Loucy (cell line): ENCODE results near the gene PLCL2.

Experiments used
- EZH2phosphoT487 ChIP-seq: fragments of 200-600 bp; IDR thresholded peaks from 2 replicates; pipeline ENCODE4 v1.6.1; 2018; ENCODE audit warnings: antibody characterized with exemption, mild to moderate bottlenecking, moderate library complexity, borderline replicate concordance
- TF ChIP-seq, protein P1 (sequence below): fragments of 200-600 bp; sonication (generic); conservative IDR thresholded peaks from 2 replicates; pipeline ENCODE4 v1.5.1; 2014; ENCODE audit warnings: mild to moderate bottlenecking, antibody characterized with exemption, low read length

GRCh38 chr3:16985608-16986007 is 100.9 kb downstream of the PLCL2 start:
- TF ChIP-seq, protein P1, sequence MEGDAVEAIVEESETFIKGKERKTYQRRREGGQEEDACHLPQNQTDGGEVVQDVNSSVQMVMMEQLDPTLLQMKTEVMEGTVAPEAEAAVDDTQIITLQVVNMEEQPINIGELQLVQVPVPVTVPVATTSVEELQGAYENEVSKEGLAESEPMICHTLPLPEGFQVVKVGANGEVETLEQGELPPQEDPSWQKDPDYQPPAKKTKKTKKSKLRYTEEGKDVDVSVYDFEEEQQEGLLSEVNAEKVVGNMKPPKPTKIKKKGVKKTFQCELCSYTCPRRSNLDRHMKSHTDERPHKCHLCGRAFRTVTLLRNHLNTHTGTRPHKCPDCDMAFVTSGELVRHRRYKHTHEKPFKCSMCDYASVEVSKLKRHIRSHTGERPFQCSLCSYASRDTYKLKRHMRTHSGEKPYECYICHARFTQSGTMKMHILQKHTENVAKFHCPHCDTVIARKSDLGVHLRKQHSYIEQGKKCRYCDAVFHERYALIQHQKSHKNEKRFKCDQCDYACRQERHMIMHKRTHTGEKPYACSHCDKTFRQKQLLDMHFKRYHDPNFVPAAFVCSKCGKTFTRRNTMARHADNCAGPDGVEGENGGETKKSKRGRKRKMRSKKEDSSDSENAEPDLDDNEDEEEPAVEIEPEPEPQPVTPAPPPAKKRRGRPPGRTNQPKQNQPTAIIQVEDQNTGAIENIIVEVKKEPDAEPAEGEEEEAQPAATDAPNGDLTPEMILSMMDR, result no peak
- TF ChIP-seq EZH2phosphoT487, result no peak
